Activated CD8-positive, alpha-beta memory T cell treated with anti-CD3 and anti-CD28 coated beads, Interleukin-2, amount 50 U/mL, for 4 hours (primary cell): ENCODE measurements around the gene IGFN1.

Source experiments
- DNase-seq: peaks from one replicate; pipeline ENCODE4 v3.0.0-alpha.2; 2020

The IGFN1 gene

DNA sequence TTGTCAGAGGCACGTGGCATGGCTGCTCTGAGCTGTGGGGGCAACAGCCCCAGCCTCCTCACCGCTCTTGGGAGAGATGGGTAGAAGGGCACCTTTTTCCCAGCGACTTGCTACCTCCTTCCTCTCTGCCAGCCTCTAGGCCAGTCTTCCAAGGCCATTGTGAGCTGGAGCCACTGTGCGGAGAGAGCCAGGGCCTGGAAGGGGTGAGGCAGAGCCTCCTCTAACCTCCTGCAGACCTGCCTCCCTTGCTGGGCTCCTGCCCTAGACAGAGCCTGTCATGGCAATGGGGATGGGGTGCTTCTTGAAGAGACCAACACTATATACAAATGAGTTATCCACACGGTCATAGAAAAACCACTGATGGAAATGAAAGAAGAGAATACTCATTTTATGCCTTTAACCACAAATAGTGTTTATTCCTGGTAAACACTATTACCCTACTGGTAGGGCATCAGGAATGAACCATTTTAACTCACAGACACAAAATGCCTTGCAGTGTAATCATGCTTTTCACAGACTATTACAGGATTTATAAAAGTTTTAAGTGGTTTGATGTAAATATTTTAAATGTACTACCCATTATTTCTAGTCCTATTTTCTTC lies 5.0 kb upstream of the IGFN1 start:
- no peak for DNase-seq

DNA sequence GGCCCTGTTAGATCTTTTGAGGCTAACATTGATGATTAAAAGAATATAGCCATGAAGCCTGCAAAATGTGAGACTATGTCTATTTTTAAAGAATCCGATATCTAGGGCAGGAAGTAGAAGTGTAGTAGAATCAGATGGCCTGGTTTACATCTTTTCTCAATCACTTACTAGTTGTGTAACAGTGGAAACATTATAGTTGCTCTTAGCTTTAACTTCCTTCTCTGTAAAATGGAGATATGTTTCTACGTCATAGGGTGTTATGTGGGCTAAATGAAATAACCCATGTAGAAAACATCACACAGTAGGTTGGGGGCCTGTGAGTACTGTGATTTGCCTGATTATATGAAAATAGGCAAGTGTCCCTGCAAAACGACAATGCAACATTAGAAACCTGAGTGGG lies 4.4 kb upstream of the IGFN1 start:
- DNase-seq = no peak

DNA sequence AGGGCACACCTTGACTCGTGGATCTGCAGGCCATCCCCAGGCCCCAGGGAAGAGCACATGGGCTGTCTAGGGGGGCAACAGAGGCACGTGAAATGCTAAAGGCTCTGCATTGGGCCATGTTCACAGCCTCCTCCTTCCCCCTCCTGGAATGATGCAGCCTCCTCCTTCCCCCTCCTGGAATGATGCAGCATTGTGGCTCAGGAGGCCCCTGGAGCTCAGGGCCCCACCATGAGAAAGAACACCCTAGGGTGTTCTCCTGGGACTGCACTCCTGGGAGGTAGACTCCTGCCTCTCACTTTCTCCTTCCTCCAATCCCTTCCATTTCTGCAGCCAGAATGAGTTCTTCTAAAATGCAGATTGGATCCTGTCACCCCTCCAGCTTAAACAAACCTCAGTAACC lies 1.5 kb upstream of the IGFN1 start:
- DNase-seq = no peak

DNA sequence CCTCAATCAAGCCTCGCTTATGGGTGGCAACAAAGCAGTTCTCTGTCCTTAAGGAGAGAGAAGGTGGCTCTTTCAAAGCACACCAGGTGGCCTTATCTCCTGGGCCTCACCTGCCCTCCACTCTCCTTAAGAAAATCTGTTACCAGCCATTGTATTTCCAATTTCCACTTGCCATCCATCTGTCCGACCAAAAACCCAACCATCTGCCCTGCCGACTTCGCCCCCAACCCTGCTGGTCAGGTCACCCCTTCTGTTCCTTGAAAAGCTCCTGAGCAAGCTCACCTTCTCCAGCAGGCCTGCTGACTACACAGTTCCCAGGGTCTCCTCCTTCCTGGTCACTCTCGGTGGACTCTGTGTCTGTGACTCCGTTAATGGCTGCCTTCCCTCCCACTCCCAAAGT lies 619 bp upstream of the IGFN1 start:
- DNase-seq = no peak

DNA sequence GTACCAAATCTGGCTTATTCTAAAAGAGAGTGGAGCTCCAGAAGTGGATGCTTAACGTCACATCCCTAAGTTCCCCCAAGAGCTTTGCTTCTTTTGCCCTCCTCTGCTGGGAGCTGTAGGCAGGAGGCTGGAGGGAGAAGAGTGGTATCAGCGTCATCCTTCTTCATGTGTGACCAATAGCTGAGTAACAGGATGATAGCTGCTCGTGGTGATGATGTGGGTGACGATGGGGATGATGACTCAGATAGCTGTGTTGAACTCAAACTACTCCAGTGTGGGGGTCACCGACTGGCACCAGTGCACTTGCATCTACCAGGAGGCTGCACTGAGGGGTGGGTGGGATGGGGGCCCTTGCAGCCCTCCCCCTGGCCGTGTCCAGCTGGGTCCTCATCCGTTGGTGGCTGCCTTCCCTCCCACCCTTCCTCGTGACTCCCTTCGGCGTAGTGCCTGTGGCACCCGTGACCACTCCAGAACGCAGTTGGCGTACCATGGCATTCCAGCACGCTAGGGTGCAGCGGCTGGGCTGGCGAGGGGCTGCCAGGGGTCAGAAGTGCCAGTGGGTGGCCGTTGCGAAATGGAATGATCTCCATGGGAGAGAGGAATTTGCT lies 1.1 kb downstream of the IGFN1 start:
- DNase-seq = no peak

DNA sequence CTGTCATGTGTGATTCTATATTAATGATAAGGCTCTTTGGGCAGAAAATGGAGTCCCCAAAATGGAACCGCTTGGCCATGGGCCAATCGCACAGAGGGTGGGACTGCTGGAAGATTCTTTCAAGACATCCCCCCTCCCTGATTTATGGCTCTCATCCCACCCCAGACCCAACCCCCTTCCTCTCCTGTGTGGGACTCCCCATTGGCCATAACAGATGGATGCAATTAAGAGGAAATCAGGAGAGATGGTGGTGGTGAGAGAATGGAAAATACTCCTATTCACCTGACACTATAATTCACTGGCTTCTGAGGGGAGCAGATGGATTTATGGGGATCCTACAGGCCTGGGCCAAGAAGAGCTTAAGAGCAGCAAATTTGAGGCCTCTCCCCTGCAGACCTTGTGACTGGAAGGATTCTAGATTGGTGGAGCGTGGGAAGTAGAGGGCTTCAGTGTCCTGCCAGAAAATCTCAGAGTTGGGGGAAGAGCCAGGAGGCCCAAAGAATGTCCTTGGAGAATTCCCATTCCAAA lies 1.7 kb downstream of the IGFN1 start:
- DNase-seq = no peak

DNA sequence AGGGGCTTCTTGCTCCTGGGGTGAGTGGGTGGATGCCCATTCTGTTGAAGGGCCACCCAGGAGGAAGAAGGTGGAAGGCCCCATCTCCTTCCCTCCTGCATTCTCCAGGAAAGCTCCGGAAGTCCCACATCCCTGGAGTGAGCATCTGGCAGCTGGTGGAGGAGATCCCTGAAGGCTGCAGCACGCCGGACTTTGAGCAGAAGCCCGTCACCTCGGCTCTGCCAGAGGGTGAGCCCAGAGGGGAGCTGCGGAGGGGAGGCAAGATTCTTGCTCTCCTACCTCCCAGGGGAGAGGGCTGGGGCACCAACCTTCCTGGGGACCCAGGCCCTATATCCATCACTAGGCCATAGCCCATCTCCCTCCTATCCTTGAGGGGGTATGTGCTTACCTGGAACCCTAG lies 3.4 kb downstream of the IGFN1 start:
- DNase-seq = no peak

DNA sequence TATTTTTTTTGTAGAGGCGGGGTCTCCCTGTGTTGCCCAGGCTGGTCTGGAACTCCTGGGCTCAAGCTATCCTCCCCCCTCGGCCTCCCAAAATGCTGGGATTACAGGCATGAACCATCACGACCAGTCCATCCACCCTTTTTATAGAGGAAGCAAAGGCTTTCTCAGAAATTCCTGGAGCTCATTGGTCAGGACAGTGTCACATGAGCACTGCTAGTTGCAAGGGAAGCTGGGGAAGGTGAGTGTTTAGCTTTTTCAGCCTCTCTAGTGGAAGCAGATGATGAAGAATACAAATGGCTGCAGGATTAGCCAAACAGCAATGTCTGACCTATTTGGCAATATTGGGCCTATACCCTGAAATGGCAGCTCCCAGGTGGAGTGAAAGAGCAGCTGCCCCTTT lies 8.0 kb downstream of the IGFN1 start:
- DNase-seq = no peak

DNA sequence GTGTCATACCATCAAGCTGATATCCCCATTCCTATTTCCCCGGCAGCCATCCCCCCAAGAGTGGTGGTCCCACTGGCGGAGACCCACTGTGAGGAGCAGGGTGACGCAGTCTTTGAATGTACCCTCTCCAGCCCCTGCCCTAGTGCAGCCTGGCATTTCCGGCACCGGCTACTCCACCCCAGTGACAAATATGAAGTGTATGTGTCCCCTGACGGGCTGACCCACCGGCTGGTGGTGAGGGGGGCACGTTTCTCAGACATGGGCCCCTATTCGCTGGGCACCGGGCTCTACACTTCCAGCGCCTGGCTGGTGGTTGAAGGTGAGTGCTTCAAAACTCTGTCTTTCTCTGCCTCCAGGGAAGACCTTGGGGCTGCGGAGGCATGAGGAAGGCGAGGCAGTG lies 14.4 kb downstream of the IGFN1 start:
- DNase-seq = no peak

DNA sequence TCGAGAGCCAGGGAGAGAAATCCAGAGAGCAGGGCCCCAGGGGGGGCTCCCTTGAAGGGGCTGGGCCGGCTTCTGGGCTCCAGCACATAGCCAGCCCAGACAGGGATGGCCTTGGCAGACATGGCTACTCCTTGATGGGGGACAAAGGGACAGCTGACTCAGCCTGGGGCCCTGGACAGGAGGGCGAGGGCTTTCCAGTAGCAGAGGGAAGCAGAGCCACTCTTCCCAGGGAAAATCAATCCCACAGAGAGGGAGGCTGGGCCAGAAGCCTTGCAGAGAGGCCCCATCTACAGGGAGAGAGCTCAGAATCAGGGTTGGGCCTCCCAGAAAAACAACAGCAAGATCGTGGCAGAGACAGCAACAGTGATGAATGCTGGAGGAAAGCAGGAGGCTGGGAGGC lies 15.6 kb downstream of the IGFN1 start:
- DNase-seq = no peak

DNA sequence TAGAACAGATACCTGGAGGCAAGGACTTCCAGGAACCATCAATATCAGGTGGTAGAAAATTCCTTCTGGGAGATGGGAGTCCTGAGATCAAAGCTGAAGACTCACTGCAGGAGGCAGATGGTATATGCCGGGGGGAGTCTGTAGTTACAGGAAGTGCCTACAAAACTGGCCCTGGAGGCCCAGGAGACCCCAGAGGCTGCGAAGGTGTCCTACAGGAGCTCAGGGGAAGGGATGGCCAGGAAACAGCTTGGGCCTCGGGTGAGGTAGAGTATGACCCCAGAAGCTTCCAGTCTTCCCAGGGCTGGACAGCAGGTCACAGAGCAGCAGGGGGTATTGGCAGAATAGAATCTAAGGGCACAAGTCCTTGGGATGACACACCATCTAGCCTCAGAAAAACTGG lies 16.4 kb downstream of the IGFN1 start:
- no peak for DNase-seq

DNA sequence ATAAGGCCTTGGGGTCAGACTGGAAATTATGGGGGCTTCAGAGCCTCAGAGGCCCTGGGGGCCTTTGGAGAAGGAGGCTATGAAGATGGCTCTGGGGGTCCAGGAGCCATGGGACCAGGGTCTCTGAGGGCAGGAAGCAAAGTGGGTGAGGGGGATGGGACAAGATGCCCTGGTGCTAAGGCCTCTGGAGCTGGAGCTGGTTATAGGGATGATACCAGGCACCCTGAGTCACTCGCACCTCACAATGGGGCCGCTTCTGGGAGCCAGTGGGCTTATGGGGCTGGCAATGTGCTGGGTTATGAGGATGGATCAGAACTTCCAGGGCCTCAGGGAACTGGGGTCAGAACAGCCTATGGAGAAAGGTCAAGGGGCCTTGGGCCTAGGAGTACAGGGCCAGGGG lies 17.6 kb downstream of the IGFN1 start:
- no peak for DNase-seq

DNA sequence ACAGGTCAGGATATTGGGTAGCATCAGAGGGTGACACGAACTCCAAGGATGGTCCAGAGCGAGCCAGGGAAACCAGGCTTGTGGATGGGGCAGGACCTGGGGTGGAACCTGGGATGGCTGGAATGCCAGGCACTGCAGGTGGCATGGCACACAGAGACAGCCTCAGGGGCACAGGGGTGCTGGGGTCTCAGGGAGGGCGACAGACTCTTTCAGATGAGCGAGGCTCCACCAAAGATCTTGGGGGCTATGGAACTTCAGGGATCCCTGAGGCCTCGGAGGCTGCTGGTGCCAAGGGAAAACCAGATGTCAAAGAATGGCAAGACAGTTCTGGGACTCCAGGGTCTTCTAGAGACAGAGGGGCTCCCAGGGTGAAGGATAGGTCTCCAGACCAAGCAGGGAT lies 21.4 kb downstream of the IGFN1 start:
- DNase-seq = no peak

DNA sequence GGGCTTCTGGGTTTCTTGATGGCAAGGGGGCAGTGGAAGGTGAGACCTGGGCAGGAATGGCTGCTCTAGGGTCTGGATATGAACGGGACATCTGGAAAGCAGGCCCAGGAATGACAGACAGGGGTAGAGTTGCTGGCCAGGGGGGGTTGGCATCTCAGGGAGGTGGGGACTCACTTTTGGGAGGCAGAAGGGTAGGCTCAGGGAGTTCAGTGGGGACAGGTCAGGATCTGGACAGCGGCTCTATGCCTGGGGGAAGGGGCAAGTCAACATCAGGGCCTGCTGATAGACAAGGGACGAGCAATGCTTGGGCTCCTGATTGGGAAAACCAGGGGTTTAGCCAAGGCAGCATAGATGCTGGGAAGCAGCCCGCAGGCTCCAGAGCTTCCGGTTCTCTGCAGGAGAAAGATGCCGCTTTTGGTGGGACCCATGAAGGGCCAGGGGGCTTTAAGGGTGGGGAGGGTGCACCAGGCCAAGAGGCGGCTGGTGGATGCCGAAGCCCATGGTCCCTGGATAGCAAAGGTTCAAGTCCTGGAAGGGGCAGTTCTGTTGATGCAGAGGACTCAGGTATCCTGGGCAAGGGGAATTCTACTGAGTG lies 21.9 kb downstream of the IGFN1 start:
- no peak for DNase-seq

DNA sequence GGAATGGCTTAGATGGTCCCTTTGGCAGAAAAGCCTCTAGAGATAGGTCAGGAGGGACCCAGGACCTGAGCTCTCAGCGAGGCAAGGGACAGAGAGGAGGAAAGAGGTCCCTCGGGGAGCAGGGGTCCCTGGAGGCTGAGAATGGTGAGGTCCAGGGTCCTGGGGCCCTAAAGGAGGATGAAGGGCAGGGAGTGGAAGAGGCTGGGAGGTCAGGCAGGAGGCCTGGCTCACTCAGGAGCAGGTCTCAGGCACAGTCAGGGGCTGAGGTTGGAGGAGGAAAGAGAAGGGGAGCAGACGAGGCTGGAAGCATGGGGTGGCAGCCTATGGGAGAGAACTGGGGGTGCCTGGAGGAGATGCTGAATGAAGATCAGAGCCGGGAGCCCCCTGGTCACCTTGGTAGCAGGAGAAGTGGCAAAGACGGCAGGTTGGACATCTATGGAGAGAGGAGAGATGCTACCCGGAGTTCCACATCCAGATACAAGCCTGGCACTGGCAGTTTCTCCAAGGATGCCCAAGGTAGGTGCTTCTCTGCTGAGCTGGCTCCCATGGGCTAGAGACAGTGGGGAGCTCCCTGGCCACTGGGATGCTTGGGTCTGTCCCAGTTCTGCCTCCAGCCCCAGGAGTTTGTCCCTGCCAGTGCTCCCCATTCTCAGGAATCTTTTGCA lies 22.6 kb downstream of the IGFN1 start:
- no peak for DNase-seq

DNA sequence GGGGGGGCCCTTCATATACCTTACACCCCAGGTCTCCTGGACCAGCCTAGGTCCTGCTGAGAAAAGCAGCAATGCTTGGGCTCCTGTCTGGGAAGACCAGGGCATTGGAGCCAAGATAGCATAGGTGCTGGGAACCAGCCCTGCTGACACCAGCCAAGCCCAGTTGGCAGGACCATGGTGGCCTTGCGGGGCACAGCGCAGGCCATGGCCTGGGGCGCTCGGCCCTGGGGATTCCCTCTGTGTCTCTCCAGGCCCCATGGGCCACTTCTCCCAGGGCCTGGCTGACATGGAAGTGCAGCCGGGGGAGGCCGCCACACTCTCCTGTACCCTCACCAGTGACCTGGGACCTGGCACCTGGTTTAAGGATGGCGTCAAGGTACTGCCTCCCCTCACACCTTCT lies 23.3 kb downstream of the IGFN1 start:
- DNase-seq = no peak

DNA sequence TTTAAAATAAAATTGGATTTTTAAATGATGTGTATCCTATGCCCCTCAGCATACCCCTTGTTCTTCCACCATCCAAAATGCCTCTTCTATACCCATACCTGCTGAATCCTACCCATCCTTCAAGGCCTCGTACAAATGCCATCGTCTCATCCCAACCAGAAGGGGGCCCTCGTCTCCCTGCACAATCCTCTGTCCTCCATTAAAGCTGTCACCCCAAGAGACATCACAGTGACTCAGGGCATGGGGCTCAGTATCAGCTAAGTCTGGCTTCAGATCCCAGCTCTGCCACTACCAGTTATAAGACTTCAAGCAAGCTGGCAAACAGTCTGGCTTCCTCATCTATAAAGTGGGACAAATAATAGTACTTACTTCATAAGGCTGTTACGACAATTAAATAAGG lies 23.8 kb downstream of the IGFN1 start:
- DNase-seq = no peak

DNA sequence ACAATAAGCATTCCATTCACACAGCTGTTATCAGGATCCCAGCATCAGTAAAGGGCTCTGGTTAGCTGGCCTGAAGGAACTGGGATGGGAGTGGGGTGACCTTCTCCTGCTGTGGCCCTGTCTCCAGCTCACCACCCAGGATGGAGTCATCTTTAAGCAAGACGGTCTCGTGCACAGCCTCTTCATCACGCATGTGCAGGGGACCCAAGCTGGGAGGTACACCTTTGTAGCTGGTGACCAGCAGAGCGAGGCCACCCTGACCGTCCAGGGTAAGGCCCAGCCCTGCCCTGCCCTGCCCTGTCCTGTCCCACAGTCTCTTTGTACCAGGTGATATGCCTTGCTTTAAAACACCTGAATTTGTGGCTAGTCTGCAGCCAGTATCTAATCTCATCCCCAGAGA lies 24.3 kb downstream of the IGFN1 start:
- no peak for DNase-seq

DNA sequence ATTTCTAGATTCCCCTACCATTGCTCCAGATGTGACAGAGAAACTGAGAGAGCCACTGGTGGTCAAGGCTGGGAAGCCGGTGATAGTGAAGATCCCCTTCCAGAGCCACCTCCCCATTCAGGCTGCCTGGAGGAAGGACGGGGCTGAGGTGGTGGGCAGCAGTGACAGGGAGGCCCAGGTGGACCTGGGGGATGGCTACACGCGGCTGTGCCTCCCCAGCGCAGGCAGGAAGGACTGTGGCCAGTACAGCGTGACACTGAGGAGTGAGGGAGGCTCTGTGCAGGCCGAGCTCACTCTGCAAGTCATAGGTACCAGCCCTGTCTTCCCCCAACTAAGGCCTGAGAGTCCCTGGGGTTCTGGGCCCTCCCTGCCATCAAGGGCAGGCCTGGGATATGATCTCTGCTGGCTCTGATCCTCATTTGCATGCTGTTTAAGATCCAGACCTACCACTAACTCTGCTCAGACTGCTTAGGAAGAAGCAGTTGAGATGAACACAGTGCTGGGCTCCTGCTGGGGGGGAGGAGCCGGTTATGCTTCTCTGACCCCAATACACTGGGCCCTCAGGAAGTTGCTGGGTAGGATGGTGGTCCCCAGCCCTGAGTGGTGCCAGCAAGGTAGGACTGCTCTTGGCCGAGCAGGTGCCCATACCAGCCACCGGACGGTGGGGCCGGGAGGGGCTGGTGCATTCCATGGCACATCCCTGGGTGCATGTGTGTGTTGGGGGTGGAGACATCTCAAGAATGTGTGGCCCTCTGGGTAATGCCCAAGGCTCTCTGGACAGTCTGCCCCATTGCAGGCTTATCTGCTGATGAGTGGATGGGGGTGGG lies 25.1 kb downstream of the IGFN1 start:
- no peak for DNase-seq

DNA sequence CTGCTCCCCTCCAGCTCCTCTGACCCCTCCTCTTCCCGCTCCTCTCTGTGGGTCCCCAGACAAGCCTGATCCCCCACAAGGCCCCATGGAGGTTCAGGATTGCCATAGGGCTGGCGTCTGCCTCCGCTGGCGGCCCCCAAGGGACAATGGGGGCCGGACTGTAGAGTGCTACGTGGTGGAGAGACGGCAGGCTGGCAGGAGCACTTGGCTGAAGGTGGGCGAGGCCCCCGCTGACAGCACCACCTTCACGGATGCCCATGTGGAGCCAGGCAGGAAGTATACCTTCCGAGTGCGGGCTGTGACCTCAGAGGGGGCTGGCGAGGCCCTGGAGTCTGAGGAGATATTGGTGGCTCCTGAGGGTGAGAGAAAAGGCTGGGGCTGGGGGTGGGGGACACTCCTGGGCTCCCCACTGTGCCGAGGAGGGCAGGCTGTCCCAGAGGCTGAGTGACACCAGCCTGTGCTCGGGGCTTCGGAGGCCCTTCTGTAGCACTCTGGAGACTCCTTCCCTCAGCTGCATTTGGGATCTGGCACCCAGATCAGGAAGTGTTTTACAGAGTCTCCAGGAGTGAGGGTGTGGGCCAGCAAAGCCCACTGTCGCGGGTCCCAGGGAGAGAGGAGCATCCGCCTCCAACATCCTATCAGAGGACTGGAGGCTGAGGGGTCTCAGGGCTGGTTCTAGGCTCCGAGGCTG lies 25.9 kb downstream of the IGFN1 start:
- no peak for DNase-seq

DNA sequence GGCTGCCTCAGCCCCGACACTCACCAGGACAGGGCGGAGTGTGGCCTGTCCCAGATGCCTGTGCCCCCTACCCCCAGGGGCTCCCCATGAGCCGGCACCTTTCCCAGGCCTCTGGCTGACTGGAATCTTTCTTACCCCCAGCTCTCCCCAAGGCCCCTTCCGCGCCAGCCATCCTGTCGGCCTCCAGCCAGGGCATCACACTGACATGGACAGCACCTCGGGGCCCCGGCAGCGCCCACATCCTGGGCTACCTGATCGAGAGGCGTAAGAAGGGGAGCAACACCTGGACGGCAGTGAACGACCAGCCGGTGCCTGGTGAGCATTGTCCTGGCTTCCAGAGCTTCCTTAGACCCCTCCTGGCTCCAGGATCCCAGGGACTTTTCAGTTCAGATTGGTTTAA lies 26.5 kb downstream of the IGFN1 start:
- no peak for DNase-seq

DNA sequence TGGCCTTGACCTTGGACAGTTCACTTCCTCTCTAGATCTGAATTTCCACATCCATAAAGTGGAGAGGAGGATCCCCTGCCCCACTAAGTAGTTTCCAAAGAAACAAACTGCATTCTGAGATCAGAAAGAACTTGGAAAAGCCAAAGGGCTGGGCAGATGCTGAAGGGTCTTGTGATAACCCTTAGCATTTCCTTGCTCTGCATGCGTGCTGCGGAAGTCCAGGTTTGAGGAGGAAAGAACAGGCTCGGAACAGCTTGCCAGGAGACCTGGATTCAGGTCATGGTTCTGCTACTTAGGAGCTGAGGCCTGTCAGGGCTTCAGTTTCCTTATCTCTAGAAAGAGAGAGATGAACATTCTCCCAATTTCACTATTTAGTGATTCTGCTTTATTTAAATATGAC lies 27.2 kb downstream of the IGFN1 start:
- DNase-seq = no peak

DNA sequence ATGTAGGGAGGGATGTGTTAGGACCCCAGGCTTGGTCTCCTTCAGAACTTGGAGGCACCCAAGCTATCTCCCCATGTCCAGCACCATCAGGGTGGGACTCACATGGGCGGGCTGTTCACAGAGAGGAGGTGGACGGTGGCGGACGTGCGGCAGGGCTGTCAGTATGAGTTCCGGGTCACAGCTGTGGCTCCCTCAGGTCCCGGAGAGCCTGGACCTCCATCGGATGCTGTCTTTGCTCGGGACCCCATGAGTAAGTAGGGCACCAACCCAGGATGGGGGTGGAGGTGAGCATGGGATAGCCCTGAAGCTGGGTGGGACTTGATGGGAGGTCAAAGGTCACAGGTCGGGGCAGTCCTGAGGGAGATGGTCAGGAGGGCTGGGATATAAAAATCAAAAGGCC lies 27.8 kb downstream of the IGFN1 start:
- no peak for DNase-seq
